Thoracic aorta (tissue), 2 donors: ENCODE measurements around the gene CCNH. TPM values are rescaled to one million over a fixed set of nuclear protein-coding genes. Genes with fewer than 3 reads are reported as not detected.

ENCODE experiments used
- ATAC-seq: fragments of 150-250 bp; one replicate; pipeline ENCODE4 v1.8.0; 2017; ENCODE audit warnings: low read depth; ENCODE audit not compliant: insufficient number of reproducible peaks, low FRiP score
- DNase-seq: peaks from one replicate; pipeline ENCODE4 v3.0.0-alpha.2; 2020; ENCODE audit warnings: low spot score
- H3K27ac ChIP-seq, 2 donors: fragments of 200-600 bp; sonication (generic); 1 replicate in 1 of 2; 2 replicates in 1 of 2; pipeline ENCODE4 v1.5.1; 2016; ENCODE audit warnings: mild to moderate bottlenecking in 2 of 2, moderate library complexity in 2 of 2
- H3K27me3 ChIP-seq: fragments of 200-600 bp; sonication (generic); replicated peaks from 2 replicates; pipeline ENCODE4 v1.6.0; 2016; ENCODE audit warnings: mild to moderate bottlenecking; ENCODE audit not compliant: insufficient read depth
- H3K36me3 ChIP-seq: fragments of 200-600 bp; sonication (generic); one replicate; pipeline ENCODE4 v1.5.1; 2016
- H3K4me1 ChIP-seq, 2 donors: fragments of 200-600 bp; sonication (generic); 1 replicate in 1 of 2; 2 replicates in 1 of 2; pipeline versions ENCODE4 v1.5.1 to v1.6.0; 2016; ENCODE audit warnings: low read depth in 2 of 2, mild to moderate bottlenecking in 1 of 2; ENCODE audit not compliant: control insufficient read depth in 1 of 2
- H3K4me3 ChIP-seq: fragments of 200-600 bp; sonication (generic); 2 replicates; pipeline ENCODE4 v1.5.1; 2016; ENCODE audit warnings: mild to moderate bottlenecking
- H3K9me3 ChIP-seq: fragments of 200-600 bp; sonication (generic); 2 replicates; pipeline ENCODE4 v1.5.1; 2016
- CTCF ChIP-seq: fragments of 200-600 bp; sonication (generic); IDR thresholded peaks from one replicate; pipeline ENCODE4 v1.5.1; 2019; ENCODE audit warnings: antibody characterized with exemption
- total RNA-seq, 2 donors: library from RNA; depleted of rRNA; stranded (reverse); fragments of >200 nt; gene quantifications; one replicate each; pipeline versions ENCODE4 v1.1.0 to v1.2.3, GENCODE V29; 2016

Gene CCNH
- total RNA-seq, 2 donors from 2014 or later, result 172 to 203 TPM

GRCh38 chr5:87360132-87360531 is 52.6 kb downstream of the CCNH start:
- Histone ChIP-seq H3K4me1 (no peaks in the 10 kb centered on the region), H3K27ac (no peak overlapping the region), H3K27me3 (no peaks in the 10 kb centered on the region), H3K9me3 (no peaks in the 10 kb centered on the region), H3K36me3 (no peaks in the 10 kb centered on the region), H3K4me3 (no peak overlapping the region)
- no peak for DNase-seq
- ATAC-seq, result no peak
- no peak for TF ChIP-seq CTCF

- Histone ChIP-seq H3K36me3 (no peaks in the 10 kb centered on the region), H3K4me3 (no peak overlapping the region), H3K4me1 (no peaks in the 10 kb centered on the region), H3K27me3 (no peaks in the 10 kb centered on the region), H3K9me3 (no peaks in the 10 kb centered on the region), H3K27ac (no peak overlapping the region)
- DNase-seq (no peak), ATAC-seq (no peak)
- no peak for TF ChIP-seq CTCF
These were observed 53.6 kb downstream of the CCNH start for GRCh38 chr5:87359106-87359505.

GRCh38 chr5:87354496-87354895 is 58.2 kb downstream of the CCNH start:
- Histone ChIP-seq H3K4me1 (no peaks in the 10 kb centered on the region), H3K36me3 (no peaks in the 10 kb centered on the region), H3K9me3 (no peaks in the 10 kb centered on the region), H3K27me3 (no peaks in the 10 kb centered on the region), H3K4me3 (no peak overlapping the region), H3K27ac (no peak overlapping the region)
- no peak for TF ChIP-seq CTCF
- DNase-seq, result no peak
- no peak for ATAC-seq

- Histone ChIP-seq H3K4me3 (no peak overlapping the region), H3K9me3 (no peaks in the 10 kb centered on the region), H3K27ac (no peak overlapping the region), H3K27me3 (no peaks in the 10 kb centered on the region), H3K4me1 (peaks cover 10% of the 10 kb centered on the region in 2 donors), H3K36me3 (no peaks in the 10 kb centered on the region)
- DNase-seq, result no peak
- no peak for TF ChIP-seq CTCF
- no peak for ATAC-seq
These were observed 64.9 kb downstream of the CCNH start for GRCh38 chr5:87347841-87348240.

- DNase-seq, result no peak
- H3K27me3 ChIP-seq, result no peaks in the 10 kb centered on the region
- H3K4me3 ChIP-seq, result no peak overlapping the region
- H3K4me1 ChIP-seq, result peaks cover 10% of the 10 kb centered on the region in 2 donors
- no peak for ATAC-seq
- no peaks in the 10 kb centered on the region for H3K9me3 ChIP-seq
- H3K36me3 ChIP-seq, result no peaks in the 10 kb centered on the region
- no peak for TF ChIP-seq CTCF
- no peak overlapping the region for H3K27ac ChIP-seq
These were observed 65.5 kb downstream of the CCNH start for GRCh38 chr5:87347272-87347671.

Other genes starting within 250 kb of the CCNH start
- gene RASA1, start 145.0 kb downstream of the CCNH start, total RNA-seq, result 10 to 100 TPM; 34.8 to 37.0 TPM